Naive thymus-derived CD8-positive, alpha-beta T cell (primary cell): ENCODE measurements around the gene MRPS33. TPM values are rescaled to one million over a fixed set of nuclear protein-coding genes. Genes with fewer than 3 reads are reported as not detected.
"Not testable (repeated sequence)": the region's sequence is repeated elsewhere in the genome, so short reads cannot be mapped to it uniquely, and the experiment has no call there.

Source experiments
- ATAC-seq, 2 donors: fragments of 150-1000 bp; cut with Tn5 transposase in 1 of 2; sonication (Bioruptor Pico), chemical (Tn5 transposase) in 1 of 2; 1 replicate in 1 of 2; 2 replicates in 1 of 2; pipeline ENCODE4 v1.10.0; 2021; ENCODE audit warnings: mild to moderate bottlenecking in 2 of 2, moderate library complexity in 2 of 2
- POLR2A ChIA-PET: fragments of 350-600 bp; sonication (Branson Sonifier 250); formaldehyde crosslinking; loops from one replicate; lab custom pipeline; 2021; ENCODE audit warnings: antibody characterized with exemption; lab: Charles Lee
- DNase-seq, 10 donors: peaks; one replicate each; pipeline versions ENCODE4 v3.0.0 to v3.0.0-alpha.2; 2020 to 2022
- H3K27ac Mint-ChIP-seq, 10 donors: one replicate each; pipeline ENCODE4 v1.8.0; 2020 to 2022; ENCODE audit warnings: mild to moderate bottlenecking in 10 of 10, mixed read lengths in 10 of 10, moderate library complexity in 4 of 10, inconsistent platforms in 1 of 10
- H3K27me3 Mint-ChIP-seq, 5 donors: one replicate each; pipeline ENCODE4 v1.8.0; 2021 to 2022; ENCODE audit warnings: mixed read lengths in 5 of 5
- H3K36me3 Mint-ChIP-seq, 3 donors: one replicate each; pipeline ENCODE4 v1.8.0; 2020 to 2022; ENCODE audit warnings: mixed read lengths in 3 of 3, mild to moderate bottlenecking in 2 of 3, inconsistent platforms in 1 of 3
- H3K4me1 Mint-ChIP-seq, 4 donors: one replicate each; pipeline ENCODE4 v1.8.0; 2021 to 2022; ENCODE audit warnings: mixed read lengths in 4 of 4
- H3K4me3 Mint-ChIP-seq, 10 donors: one replicate each; pipeline ENCODE4 v1.8.0; 2020 to 2022; ENCODE audit warnings: mild to moderate bottlenecking in 10 of 10, mixed read lengths in 10 of 10, moderate library complexity in 6 of 10, inconsistent platforms in 1 of 10
- H3K9me3 Mint-ChIP-seq, 9 donors: one replicate each; pipeline ENCODE4 v1.8.0; 2020 to 2022; ENCODE audit warnings: mixed read lengths in 9 of 9, mild to moderate bottlenecking in 3 of 9, inconsistent platforms in 1 of 9, moderate library complexity in 1 of 9
- polyA plus RNA-seq, 3 donors: library from polyadenylated mRNA; unstranded; fragments of 300-500 nt; fragmentation: Illumina TruSeq; gene quantifications; one replicate each; pipeline ENCODE4 v1.2.3, GENCODE V29; 2021
- total RNA-seq, 8 experiments: library from RNA in 2 of 8; stranded (reverse) in 2 of 8; gene quantifications; one replicate each; pipeline ENCODE4 v1.2.3 and lab custom pipeline; 2021 to 2026

The MRPS33 gene
- total and polyA plus RNA-seq, 5 experiments from 2014 or later: 52.2 to 105 (median 74.7) TPM

- Mint-ChIP-seq H3K27me3 (peaks cover 14 to 42% (median 19%) of the 10 kb centered on the region in 5 donors), H3K9me3 (peaks cover 0 to 19% (median 4%) of the 10 kb centered on the region in 9 donors), H3K27ac (peak overlapping the region in 1 of 10 donors; percentile 46), H3K36me3 (peaks cover 0 to 16% (median 9%) of the 10 kb centered on the region in 3 donors)
- H3K4me3 Mint-ChIP-seq, H3K4me1 Mint-ChIP-seq, ATAC-seq, DNase-seq, POLR2A ChIA-PET: not testable (repeated sequence)
Observed at GRCh38 chr7:141032539-141033323, 18.0 kb upstream of the MRPS33 start.

- Mint-ChIP-seq H3K9me3 (peaks cover 7 to 33% (median 16%) of the 10 kb centered on the region in 9 donors), H3K4me3 (no peak overlapping the region), H3K27ac (no peak overlapping the region), H3K4me1 (peaks cover 0 to 2% (median 2%) of the 10 kb centered on the region in 4 donors), H3K36me3 (peaks cover 0 to 29% (median 21%) of the 10 kb centered on the region in 3 donors), H3K27me3 (peaks cover 9 to 31% (median 20%) of the 10 kb centered on the region in 5 donors)
- ATAC-seq (no peak), DNase-seq (no peak)
- POLR2A ChIA-PET: no interaction called here
Observed at GRCh38 chr7:141028767-141029166, 14.0 kb upstream of the MRPS33 start.

- Mint-ChIP-seq H3K4me3 (no peak overlapping the region), H3K36me3 (peaks cover 0 to 34% (median 25%) of the 10 kb centered on the region in 3 donors), H3K27ac (no peak overlapping the region), H3K9me3 (peaks cover 7 to 37% (median 15%) of the 10 kb centered on the region in 9 donors), H3K27me3 (peaks cover 4 to 35% (median 21%) of the 10 kb centered on the region in 5 donors), H3K4me1 (peaks cover 4 to 13% (median 10%) of the 10 kb centered on the region in 4 donors)
- POLR2A ChIA-PET: no interaction called here
- no peak for DNase-seq
- ATAC-seq: no peak
Observed at GRCh38 chr7:141027043-141027442, 12.3 kb upstream of the MRPS33 start.

- peaks cover 7 to 35% (median 15%) of the 10 kb centered on the region in 9 donors for H3K9me3 Mint-ChIP-seq
- H3K27me3 Mint-ChIP-seq: peaks cover 3 to 36% (median 17%) of the 10 kb centered on the region in 5 donors
- no peak overlapping the region for H3K4me3 Mint-ChIP-seq
- peaks cover 4 to 13% (median 10%) of the 10 kb centered on the region in 4 donors for H3K4me1 Mint-ChIP-seq
- H3K27ac Mint-ChIP-seq: peak overlapping the region in 1 of 10 donors; percentile 7
- H3K36me3 Mint-ChIP-seq: peaks cover 0 to 28% (median 24%) of the 10 kb centered on the region in 3 donors
- no peak for ATAC-seq
- POLR2A ChIA-PET: no interaction called here
- DNase-seq: no peak
Observed at GRCh38 chr7:141024668-141025067, 9.9 kb upstream of the MRPS33 start.

GRCh38 chr7:141023295-141023694 lies 8.5 kb upstream of the MRPS33 start:
- POLR2A ChIA-PET: no interaction called here
- DNase-seq: peak in 2 of 10 donors; percentile 23 to 38
- Mint-ChIP-seq H3K4me1 (peaks cover 4 to 13% (median 10%) of the 10 kb centered on the region in 4 donors), H3K27me3 (peaks cover 3 to 32% (median 15%) of the 10 kb centered on the region in 5 donors), H3K27ac (peak overlapping the region; percentile 0 to 88 (median 42)), H3K9me3 (peaks cover 3 to 31% (median 15%) of the 10 kb centered on the region in 9 donors), H3K36me3 (peaks cover 0 to 19% (median 16%) of the 10 kb centered on the region in 3 donors), H3K4me3 (peak overlapping the region in 9 of 10 donors; percentile 2 to 58 (median 14))
- no peak for ATAC-seq

- peaks cover 0 to 6% (median 0%) of the 10 kb centered on the region in 9 donors for H3K9me3 Mint-ChIP-seq
- H3K27me3 Mint-ChIP-seq: peaks cover 3 to 38% (median 17%) of the 10 kb centered on the region in 5 donors
- no peak overlapping the region for H3K27ac Mint-ChIP-seq
- DNase-seq (no peak), ATAC-seq (no peak)
- peaks cover 1 to 29% (median 25%) of the 10 kb centered on the region in 4 donors for H3K4me1 Mint-ChIP-seq
- POLR2A ChIA-PET: interaction anchor here (0.7 kb wide), 1 partner anchor 287 kb away, joined by 5 read pairs; no protein-coding TSS in a partner anchor
- no peak overlapping the region for H3K4me3 Mint-ChIP-seq
- no peaks in the 10 kb centered on the region for H3K36me3 Mint-ChIP-seq
Observed at GRCh38 chr7:141017555-141017954, 2.8 kb upstream of the MRPS33 start.

GRCh38 chr7:141016349-141016748 lies 1.6 kb upstream of the MRPS33 start:
- Mint-ChIP-seq H3K4me3 (peak overlapping the region in 1 of 10 donors; percentile 22), H3K27me3 (peaks cover 3 to 30% (median 13%) of the 10 kb centered on the region in 5 donors), H3K9me3 (peaks cover 0 to 6% (median 0%) of the 10 kb centered on the region in 9 donors), H3K4me1 (peaks cover 5 to 41% (median 35%) of the 10 kb centered on the region in 4 donors), H3K27ac (no peak overlapping the region), H3K36me3 (no peaks in the 10 kb centered on the region)
- DNase-seq (no peak), ATAC-seq (no peak)
- POLR2A ChIA-PET: no interaction called here

- H3K4me3 Mint-ChIP-seq: peak overlapping the region; percentile 91 to 100 (median 98)
- DNase-seq (peak in 1 of 10 donors; percentile 21), ATAC-seq (peak; percentile 15 to 22)
- peaks cover 0 to 6% (median 0%) of the 10 kb centered on the region in 9 donors for H3K9me3 Mint-ChIP-seq
- H3K4me1 Mint-ChIP-seq: peaks cover 6 to 44% (median 39%) of the 10 kb centered on the region in 4 donors
- H3K36me3 Mint-ChIP-seq: peaks cover 0 to 13% (median 4%) of the 10 kb centered on the region in 3 donors
- POLR2A ChIA-PET: interaction anchor here (0.6 to 2.9 kb wide), 14 partner anchors 11 to 1783 kb away, joined by 3 to 20 read pairs (median 6); partner anchors contain the start of genes ADCK2, BRAF, NDUFB2 and SSBP1
- H3K27me3 Mint-ChIP-seq: peaks cover 3 to 18% (median 8%) of the 10 kb centered on the region in 5 donors
- peak overlapping the region; percentile 98 to 100 (median 100) for H3K27ac Mint-ChIP-seq
Observed at GRCh38 chr7:141014125-141014523, 628 bp downstream of the MRPS33 start.

GRCh38 chr7:141013345-141013715 lies 1.4 kb downstream of the MRPS33 start:
- H3K27ac Mint-ChIP-seq: peak overlapping the region; percentile 98 to 100 (median 100)
- ATAC-seq (no peak), DNase-seq (peak in 1 of 10 donors; percentile 13)
- H3K36me3 Mint-ChIP-seq: peaks cover 0 to 20% (median 7%) of the 10 kb centered on the region in 3 donors
- peaks cover 6 to 44% (median 39%) of the 10 kb centered on the region in 4 donors for H3K4me1 Mint-ChIP-seq
- peaks cover 3 to 14% (median 5%) of the 10 kb centered on the region in 5 donors for H3K27me3 Mint-ChIP-seq
- peaks cover 0 to 6% (median 0%) of the 10 kb centered on the region in 9 donors for H3K9me3 Mint-ChIP-seq
- H3K4me3 Mint-ChIP-seq: peak overlapping the region; percentile 71 to 100 (median 97)
- POLR2A ChIA-PET: interaction anchor here (1.4 to 2.9 kb wide), 3 partner anchors 89 to 202 kb away, joined by 3 to 19 read pairs (median 14); partner anchors contain the start of gene BRAF

- ATAC-seq (no peak), DNase-seq (no peak)
- peaks cover 2 to 13% (median 3%) of the 10 kb centered on the region in 5 donors for H3K27me3 Mint-ChIP-seq
- H3K4me3 Mint-ChIP-seq: peak overlapping the region in 9 of 10 donors; percentile 26 to 99 (median 67)
- peaks cover 8 to 46% (median 41%) of the 10 kb centered on the region in 4 donors for H3K4me1 Mint-ChIP-seq
- H3K27ac Mint-ChIP-seq: peak overlapping the region; percentile 81 to 100 (median 100)
- POLR2A ChIA-PET: interaction anchor here (2.9 kb wide), 1 partner anchor 88 kb away, joined by 19 read pairs; the partner anchor contains the start of gene BRAF
- H3K36me3 Mint-ChIP-seq: peaks cover 0 to 25% (median 10%) of the 10 kb centered on the region in 3 donors
- peaks cover 0 to 6% (median 0%) of the 10 kb centered on the region in 9 donors for H3K9me3 Mint-ChIP-seq
Observed at GRCh38 chr7:141012696-141013344, 1.9 kb downstream of the MRPS33 start.

GRCh38 chr7:141012044-141012685 lies 2.6 kb downstream of the MRPS33 start:
- H3K27me3 Mint-ChIP-seq: peaks cover 0 to 6% (median 0%) of the 10 kb centered on the region in 5 donors
- peaks cover 0 to 32% (median 16%) of the 10 kb centered on the region in 3 donors for H3K36me3 Mint-ChIP-seq
- DNase-seq: peak; percentile 47 to 88 (median 78)
- POLR2A ChIA-PET: interaction anchor here (0.7 kb wide), 1 partner anchor 689 kb away, joined by 4 read pairs; no protein-coding TSS in a partner anchor
- peak overlapping the region in 8 of 10 donors; percentile 15 to 86 (median 40) for H3K4me3 Mint-ChIP-seq
- peaks cover 12 to 52% (median 43%) of the 10 kb centered on the region in 4 donors for H3K4me1 Mint-ChIP-seq
- peak overlapping the region; percentile 43 to 100 (median 96) for H3K27ac Mint-ChIP-seq
- peak; percentile 29 to 32 for ATAC-seq
- H3K9me3 Mint-ChIP-seq: peaks cover 0 to 6% (median 0%) of the 10 kb centered on the region in 9 donors
